Activated CD8-positive, alpha-beta T cell treated with anti-CD3 and anti-CD28 coated beads for 36 hours (primary cell): Measurements from ENCODE around the gene PRAC1. TPM values are rescaled to one million over a fixed set of nuclear protein-coding genes. Genes with fewer than 3 reads are reported as not detected.

Source experiments
- ATAC-seq: fragments of 200-7000 bp; cut with Tn5 transposase; one replicate; pipeline ENCODE4 v1.10.0; 2021; ENCODE audit warnings: mild to moderate bottlenecking, moderate library complexity
- CTCF ChIA-PET: fragments of 350-600 bp; sonication (Branson Sonifier 250); formaldehyde crosslinking; loops from one replicate; lab custom pipeline; 2021; ENCODE audit warnings: antibody characterized with exemption; lab: Charles Lee
- POLR2A ChIA-PET: fragments of 350-600 bp; sonication (Branson Sonifier 250); formaldehyde crosslinking; loops from one replicate; lab custom pipeline; 2021; ENCODE audit warnings: antibody characterized with exemption; lab: Charles Lee
- DNase-seq: peaks from one replicate; pipeline ENCODE4 v3.0.0-alpha.2; 2020
- H3K27ac Mint-ChIP-seq: one replicate; pipeline ENCODE4 v1.8.0; 2021; ENCODE audit warnings: mild to moderate bottlenecking, mixed read lengths
- H3K27me3 Mint-ChIP-seq: one replicate; pipeline ENCODE4 v1.8.0; 2021; ENCODE audit warnings: mixed read lengths
- H3K36me3 Mint-ChIP-seq: one replicate; pipeline ENCODE4 v1.8.0; 2021; ENCODE audit warnings: low read depth, mixed read lengths
- H3K4me1 Mint-ChIP-seq: one replicate; pipeline ENCODE4 v1.8.0; 2021; ENCODE audit warnings: low read depth, mixed read lengths
- H3K4me3 Mint-ChIP-seq: one replicate; pipeline ENCODE4 v1.8.0; 2021; ENCODE audit warnings: mild to moderate bottlenecking, moderate library complexity, mixed read lengths
- H3K9me3 Mint-ChIP-seq: one replicate; pipeline ENCODE4 v1.8.0; 2021; ENCODE audit warnings: mixed read lengths
- CTCF ChIP-seq: fragments of 200-600 bp; IDR thresholded peaks from one replicate; pipeline ENCODE4 v1.8.0; 2022; ENCODE audit warnings: antibody characterized with exemption, mild to moderate bottlenecking
- intact Hi-C: fragments of 100-400 bp; cut with micrococcal nuclease; formaldehyde crosslinking; loops from one replicate; pipeline ENCODE4 v1.10.0; 2022
- total RNA-seq, 2 experiments: library from RNA; stranded (reverse); gene quantifications; one replicate each; pipeline ENCODE4 v1.2.3, GENCODE V29; 2021

PRAC1 gene
- total RNA-seq, 2 experiments from 2014 or later = not detected

DNA sequence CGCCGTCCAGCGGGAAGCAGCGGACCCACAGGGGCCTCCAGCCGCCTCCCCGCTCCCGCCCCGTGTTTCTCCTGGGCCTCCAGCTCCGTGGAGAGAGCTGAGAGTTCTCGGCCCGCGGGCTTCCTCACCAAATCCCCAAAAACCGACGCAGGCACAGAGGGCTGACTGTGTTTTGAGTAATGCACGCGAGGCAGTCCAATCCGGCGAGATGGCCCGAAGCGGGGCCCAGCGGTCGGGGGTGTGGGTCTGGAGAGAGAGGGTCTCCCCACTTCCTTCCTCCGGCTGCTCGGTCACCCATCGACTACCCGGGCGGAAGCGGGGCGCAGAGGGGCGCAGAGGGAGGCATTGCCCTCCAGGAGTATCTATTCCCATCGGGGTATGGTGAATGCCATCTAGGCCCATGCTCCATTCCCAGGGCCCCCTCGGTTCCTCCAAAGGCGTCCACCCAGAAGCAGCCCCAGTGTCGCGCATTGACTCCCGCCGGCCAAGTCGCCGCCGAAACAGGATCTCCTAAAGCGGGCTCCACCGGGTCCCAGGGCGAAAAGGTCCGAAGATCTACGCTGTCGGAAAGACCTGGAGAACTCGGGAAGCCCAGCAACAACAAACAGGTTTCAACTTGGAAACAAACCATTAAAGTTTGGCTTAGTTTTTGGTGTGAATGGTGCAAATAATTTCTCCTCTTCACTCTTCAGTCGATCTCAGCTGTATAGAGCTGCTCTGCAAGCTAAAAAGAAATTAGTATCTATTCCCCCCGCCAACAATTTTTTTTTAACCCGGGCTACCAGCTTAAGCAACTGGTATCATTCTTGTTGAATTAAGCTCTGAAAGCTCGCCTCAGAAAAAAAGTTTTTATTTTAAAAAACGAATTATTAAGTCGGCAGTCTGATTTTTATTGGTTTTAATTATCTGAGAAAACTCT lies 25.4 kb upstream of the PRAC1 start:
- Mint-ChIP-seq H3K4me1 (no peaks in the 10 kb centered on the region), H3K36me3 (no peaks in the 10 kb centered on the region), H3K27ac (no peak overlapping the region), H3K27me3 (peaks cover 82% of the 10 kb centered on the region), H3K4me3 (no peak overlapping the region), H3K9me3 (no peaks in the 10 kb centered on the region)
- ATAC-seq = no peak
- no peak for TF ChIP-seq CTCF
- ChIA-PET POLR2A (interaction anchor here (0.7 to 1.1 kb wide), 3 partner anchors 19 to 24 kb away, joined by 3 read pairs; partner anchors contain the start of gene HOXB13), CTCF (interaction anchor here (1.3 to 2.5 kb wide), 3 partner anchors 10 to 131 kb away, joined by 3 to 8 read pairs (median 4); no protein-coding TSS in a partner anchor)
- DNase-seq = no peak
- intact Hi-C loops = no loop called here

DNA sequence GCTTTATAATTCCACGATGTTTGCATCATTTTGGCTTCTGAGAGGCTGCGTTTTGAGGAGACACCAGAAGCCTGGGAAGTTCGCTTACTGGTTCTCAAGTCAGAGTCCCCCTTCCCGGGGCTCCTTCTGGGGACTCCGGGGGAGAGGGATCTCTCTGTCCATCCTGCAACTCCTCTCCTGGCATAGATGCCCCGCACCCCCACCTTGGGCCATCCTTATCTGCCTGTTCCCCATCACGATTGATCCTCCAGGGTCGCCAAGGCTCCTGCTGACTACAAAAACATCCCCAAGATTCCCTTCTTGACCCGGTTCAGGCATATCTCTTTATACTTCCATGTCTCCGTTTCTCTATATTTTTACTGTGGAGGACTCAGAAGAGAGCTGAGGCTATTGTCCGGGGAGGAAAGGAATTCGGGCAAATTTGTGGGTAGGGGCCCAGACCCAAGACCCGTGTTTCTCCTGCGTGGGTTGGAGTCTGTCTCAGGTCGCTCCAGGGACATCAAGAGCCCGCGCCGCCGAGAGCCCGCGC lies 24.7 kb upstream of the PRAC1 start:
- Mint-ChIP-seq H3K36me3 (no peaks in the 10 kb centered on the region), H3K4me1 (no peaks in the 10 kb centered on the region), H3K9me3 (no peaks in the 10 kb centered on the region), H3K27me3 (peaks cover 82% of the 10 kb centered on the region), H3K27ac (no peak overlapping the region), H3K4me3 (no peak overlapping the region)
- ATAC-seq (no peak), DNase-seq (no peak)
- TF ChIP-seq CTCF = no peak
- ChIA-PET POLR2A (interaction anchor here (0.7 to 0.8 kb wide), 2 partner anchors 18 to 23 kb away, joined by 3 read pairs; partner anchors contain the start of gene HOXB13), CTCF (interaction anchor here (1.4 to 1.7 kb wide), 2 partner anchors 68 to 111 kb away, joined by 7 to 12 read pairs; no protein-coding TSS in a partner anchor)
- intact Hi-C loops = no loop called here

DNA sequence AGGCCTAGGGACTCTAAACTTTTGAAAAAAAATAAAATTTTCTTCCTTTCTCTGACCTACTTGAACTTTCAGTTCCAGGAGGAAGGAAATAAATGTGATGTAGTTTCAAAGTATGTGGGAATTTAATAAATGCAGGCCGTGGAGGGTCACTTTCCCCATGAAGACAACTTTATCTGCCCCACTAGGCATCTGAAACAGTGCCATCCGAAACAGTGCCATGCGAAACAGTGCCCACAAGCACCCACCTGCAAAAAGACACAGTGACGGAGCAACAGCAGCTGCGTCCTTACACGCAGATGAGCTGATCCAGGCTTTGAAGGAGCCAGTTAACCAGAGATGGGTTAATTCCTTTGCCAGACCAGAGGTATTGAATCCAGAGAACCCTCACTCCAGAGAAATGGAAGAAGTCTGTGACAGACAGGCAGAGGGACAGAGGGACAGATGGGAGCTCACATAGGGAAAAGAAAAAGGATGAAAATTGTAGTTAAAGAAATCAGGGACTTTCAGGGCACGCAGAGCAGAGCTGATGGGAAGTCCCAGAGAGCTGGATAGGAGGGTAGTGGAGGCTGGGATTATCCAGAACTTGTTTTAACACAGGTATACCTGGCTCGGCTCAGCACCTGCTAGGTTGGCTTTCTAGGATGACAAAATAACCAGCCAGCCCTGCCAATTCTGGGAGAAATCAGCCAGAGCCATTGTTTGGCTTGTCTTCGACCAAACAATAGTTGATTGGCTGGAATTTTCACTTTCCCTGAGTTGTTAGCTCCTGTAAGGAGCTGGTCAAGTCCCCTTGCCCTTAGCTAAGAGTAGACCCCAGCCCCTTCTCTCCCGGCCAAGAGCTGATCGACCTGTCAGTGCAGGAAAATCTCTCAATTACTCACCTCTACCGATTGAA lies 23.3 kb upstream of the PRAC1 start:
- H3K9me3 Mint-ChIP-seq = no peaks in the 10 kb centered on the region
- no peak for TF ChIP-seq CTCF
- no peak for DNase-seq
- no peak overlapping the region for H3K27ac Mint-ChIP-seq
- H3K4me3 Mint-ChIP-seq = no peak overlapping the region
- ChIA-PET POLR2A (interaction anchor here (0.9 kb wide), 1 partner anchor 11 kb away, joined by 3 read pairs; no protein-coding TSS in a partner anchor), CTCF (interaction anchor here (0.6 to 4.8 kb wide), 6 partner anchors 22 to 133 kb away, joined by 3 to 55 read pairs (median 7); partner anchors contain the start of genes PRAC1 and PRAC2)
- H3K27me3 Mint-ChIP-seq = peaks cover 80% of the 10 kb centered on the region
- H3K4me1 Mint-ChIP-seq = no peaks in the 10 kb centered on the region
- H3K36me3 Mint-ChIP-seq = no peaks in the 10 kb centered on the region
- no peak for ATAC-seq
- intact Hi-C loops = no loop called here

GRCh38 chr17:48740537-48740936 lies 18.2 kb upstream of the PRAC1 start:
- Mint-ChIP-seq H3K27ac (no peak overlapping the region), H3K9me3 (no peaks in the 10 kb centered on the region), H3K36me3 (no peaks in the 10 kb centered on the region), H3K4me3 (no peak overlapping the region), H3K4me1 (peaks cover 9% of the 10 kb centered on the region), H3K27me3 (peaks cover 82% of the 10 kb centered on the region)
- ATAC-seq = no peak
- intact Hi-C loops = no loop called here
- ChIA-PET CTCF (interaction anchor here (0.9 to 8.5 kb wide), 3 partner anchors 16 to 62 kb away, joined by 3 to 82 read pairs (median 6); partner anchors contain the start of gene PRAC2), POLR2A (no interaction called here)
- TF ChIP-seq CTCF = no peak
- no peak for DNase-seq
